ENCODE measurements around the gene TMEM191B. TPM values are rescaled to one million over a fixed set of nuclear protein-coding genes. Genes with fewer than 3 reads are reported as not detected.
"Not testable (repeated sequence)": the region's sequence is repeated elsewhere in the genome, so short reads cannot be mapped to it uniquely, and the experiment has no call there.

The TMEM191B gene
- total RNA-seq, 2 experiments from 2014 or later, result 2.4 to 4.3 TPM

DNA sequence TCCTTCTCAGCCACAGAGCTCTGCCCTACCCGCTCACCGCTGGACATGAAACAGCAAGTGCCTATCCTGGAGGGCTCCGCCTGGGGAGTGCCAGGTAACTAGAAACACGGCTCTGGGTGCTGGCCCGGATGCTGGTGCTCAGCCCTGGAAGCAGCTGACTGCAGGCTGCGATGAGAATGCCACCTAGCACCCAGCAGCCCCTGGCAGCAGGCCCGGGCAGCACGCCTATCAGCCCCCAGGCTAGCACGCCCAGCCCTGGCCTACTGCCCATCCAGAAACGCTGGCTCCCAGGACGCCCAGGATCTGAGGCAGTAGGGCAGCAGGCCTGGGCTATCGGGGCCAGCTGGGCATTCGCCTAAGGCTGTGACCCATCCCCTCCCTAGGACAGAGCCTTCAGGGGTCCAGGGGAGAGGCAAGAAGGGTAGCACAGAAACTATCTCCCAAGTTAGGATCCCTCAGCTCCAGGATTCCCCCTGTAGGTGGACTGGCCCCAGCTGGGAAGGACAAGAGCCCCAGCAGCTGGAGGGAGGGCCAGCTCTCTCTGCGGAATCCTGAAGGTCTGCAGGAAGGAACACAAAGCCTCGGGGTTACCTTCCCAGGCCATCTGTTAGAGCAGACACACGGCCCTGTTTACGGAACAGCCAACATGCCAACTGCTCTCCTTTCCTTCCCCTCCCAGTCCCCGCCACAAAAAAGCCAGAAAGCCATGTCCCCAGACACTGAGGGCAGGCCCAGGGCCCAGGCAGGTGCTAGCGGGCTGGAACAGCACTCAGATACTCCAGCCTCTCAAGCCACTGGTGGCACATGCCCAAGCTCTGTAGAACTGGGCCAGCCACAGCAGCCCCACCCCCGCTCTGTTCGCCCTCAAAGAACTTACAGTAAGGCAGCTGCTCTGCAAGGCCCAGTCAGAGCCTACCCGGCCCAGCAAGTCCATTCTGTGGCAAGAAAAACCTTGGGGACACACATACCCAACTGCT, 27.0 kb downstream of the TMEM191B start:
- H3K9me2 ChIP-seq (ENCODE audit: insufficient read depth, low read length); POLR2A ChIA-PET: not testable (repeated sequence)

DNA sequence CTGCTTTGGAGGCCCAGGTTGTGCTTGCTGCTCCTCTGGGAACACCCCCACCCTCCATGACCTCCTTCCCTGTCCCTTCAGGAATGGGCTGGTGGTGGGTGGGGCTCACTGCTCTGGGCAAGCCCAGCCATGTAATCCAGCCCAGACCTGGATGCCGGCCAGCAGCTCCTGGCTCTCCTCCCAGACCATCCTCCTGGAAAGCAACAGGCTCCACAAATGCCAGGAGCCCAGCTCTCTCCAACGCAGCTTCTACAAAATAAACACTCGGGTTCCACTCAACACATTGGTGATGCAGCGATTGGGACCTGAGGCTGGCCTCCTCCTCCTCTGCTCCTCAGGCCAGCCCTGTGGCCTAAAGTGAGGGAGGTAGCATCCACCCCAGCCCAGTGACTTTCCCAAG, 30.9 kb downstream of the TMEM191B start:
- H3K9me2 ChIP-seq (ENCODE audit: insufficient read depth, low read length); CTCF ChIA-PET (ENCODE audit: unreplicated experiment); H3K4me1 ChIP-seq (ENCODE audit: insufficient read depth, low read length, poor library complexity, severe bottlenecking); H3K4me3 ChIP-seq (ENCODE audit: low read depth, low read length, poor library complexity, severe bottlenecking); H3K36me3 ChIP-seq (ENCODE audit: insufficient read depth, low read length); H3K9me3 ChIP-seq (ENCODE audit: low read length); POLR2A ChIA-PET; intact Hi-C loops (cut with micrococcal nuclease; ENCODE audit: unreplicated experiment); DNase-seq (ENCODE audit: low spot score); H3K27ac ChIP-seq (ENCODE audit: low read depth, low read length, poor library complexity, severe bottlenecking); BruUV-seq (replicated peaks); H3K4me2 ChIP-seq (ENCODE audit: low read length); H2AFZ ChIP-seq (ENCODE audit: low read length); H3K79me2 ChIP-seq (ENCODE audit: insufficient read depth, low read depth, low read length); H4K20me1 ChIP-seq (ENCODE audit: insufficient read depth, low read length): not testable (repeated sequence)

More for the DNA sequence above, 27.0 kb downstream of the TMEM191B start:
- intact Hi-C loops (cut with micrococcal nuclease; ENCODE audit: unreplicated experiment); H3K4me1 ChIP-seq (ENCODE audit: insufficient read depth, low read length, poor library complexity, severe bottlenecking); H3K79me2 ChIP-seq (ENCODE audit: insufficient read depth, low read depth, low read length); H2AFZ ChIP-seq (ENCODE audit: low read length); H3K27ac ChIP-seq (ENCODE audit: low read depth, low read length, poor library complexity, severe bottlenecking); H4K20me1 ChIP-seq (ENCODE audit: insufficient read depth, low read length); H3K4me3 ChIP-seq (ENCODE audit: low read depth, low read length, poor library complexity, severe bottlenecking); BruUV-seq (replicated peaks); H3K4me2 ChIP-seq (ENCODE audit: low read length); H3K9me3 ChIP-seq (ENCODE audit: low read length); H3K36me3 ChIP-seq (ENCODE audit: insufficient read depth, low read length); DNase-seq (ENCODE audit: low spot score); CTCF ChIA-PET (ENCODE audit: unreplicated experiment): not testable (repeated sequence)

DNA sequence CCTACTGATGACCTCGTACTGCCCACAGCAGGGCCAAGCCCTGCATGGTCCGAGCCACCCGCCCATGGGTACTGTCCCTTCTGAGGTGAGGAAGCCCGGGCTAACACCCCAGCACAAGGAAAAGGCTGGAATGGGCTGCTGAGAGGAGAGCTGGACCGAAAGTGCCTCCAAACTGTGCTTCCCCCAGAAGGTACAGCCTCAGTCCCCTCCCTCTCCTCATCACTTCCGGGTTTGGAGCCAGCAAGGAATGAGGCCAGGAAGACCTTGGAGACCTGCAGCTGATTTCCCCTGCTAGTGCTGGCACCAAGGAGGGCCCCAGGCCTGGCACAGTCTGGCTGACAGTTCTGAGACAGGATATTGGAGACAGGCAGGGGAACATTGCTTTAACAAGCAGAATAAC, 31.3 kb downstream of the TMEM191B start:
- H2AFZ ChIP-seq (ENCODE audit: low read length); H4K20me1 ChIP-seq (ENCODE audit: insufficient read depth, low read length); intact Hi-C loops (cut with micrococcal nuclease; ENCODE audit: unreplicated experiment); H3K4me2 ChIP-seq (ENCODE audit: low read length); H3K9me3 ChIP-seq (ENCODE audit: low read length); H3K4me1 ChIP-seq (ENCODE audit: insufficient read depth, low read length, poor library complexity, severe bottlenecking); H3K79me2 ChIP-seq (ENCODE audit: insufficient read depth, low read depth, low read length); DNase-seq (ENCODE audit: low spot score); CTCF ChIA-PET (ENCODE audit: unreplicated experiment); H3K27ac ChIP-seq (ENCODE audit: low read depth, low read length, poor library complexity, severe bottlenecking); H3K36me3 ChIP-seq (ENCODE audit: insufficient read depth, low read length); BruUV-seq (replicated peaks); H3K4me3 ChIP-seq (ENCODE audit: low read depth, low read length, poor library complexity, severe bottlenecking); H3K9me2 ChIP-seq (ENCODE audit: insufficient read depth, low read length); POLR2A ChIA-PET: not testable (repeated sequence)

DNA sequence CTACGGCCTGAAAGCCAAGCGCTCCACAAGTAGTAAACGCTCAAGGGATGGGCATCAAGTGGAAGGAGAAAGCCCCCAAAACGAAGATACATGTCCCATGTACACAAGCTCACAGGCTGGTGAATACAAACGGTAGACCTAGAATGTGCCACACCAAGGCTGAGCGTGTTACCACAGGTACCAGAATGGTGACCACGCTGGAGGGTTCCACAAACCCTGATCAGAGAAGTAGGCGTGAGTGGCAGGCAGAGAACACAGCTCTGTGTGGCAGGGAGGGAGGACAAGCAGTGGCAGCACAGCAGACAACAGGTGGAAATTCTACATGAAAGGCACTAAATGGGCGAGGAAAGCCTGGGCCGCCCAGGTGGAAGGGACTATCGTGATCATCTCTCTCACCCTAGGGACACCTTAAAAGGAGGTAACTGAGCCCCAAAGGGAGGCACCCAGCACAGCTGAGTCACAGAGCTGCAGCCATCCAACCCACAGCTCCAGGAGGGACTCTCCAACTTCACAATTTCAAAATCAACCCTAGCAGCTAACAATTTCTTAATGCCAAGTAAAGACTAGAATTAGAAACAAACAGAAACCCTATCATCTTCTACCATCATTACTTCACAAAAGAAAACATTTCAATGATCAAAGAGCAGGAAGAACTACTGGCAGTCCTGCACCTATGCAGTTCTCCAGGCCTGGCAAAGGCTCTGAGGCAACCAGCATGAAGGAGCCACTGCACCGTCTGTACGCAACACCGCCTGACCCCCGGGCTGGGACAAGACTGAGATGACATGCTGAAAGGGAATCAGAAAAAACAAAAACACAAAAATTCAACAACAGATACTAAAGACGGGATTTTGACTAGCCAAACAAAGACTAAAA, 32.7 kb downstream of the TMEM191B start:
- H2AFZ ChIP-seq (ENCODE audit: low read length); H3K4me3 ChIP-seq (ENCODE audit: low read depth, low read length, poor library complexity, severe bottlenecking); DNase-seq (ENCODE audit: low spot score); POLR2A ChIA-PET; H3K27ac ChIP-seq (ENCODE audit: low read depth, low read length, poor library complexity, severe bottlenecking); H3K4me2 ChIP-seq (ENCODE audit: low read length); intact Hi-C loops (cut with micrococcal nuclease; ENCODE audit: unreplicated experiment); H3K9me2 ChIP-seq (ENCODE audit: insufficient read depth, low read length); H3K9me3 ChIP-seq (ENCODE audit: low read length); H4K20me1 ChIP-seq (ENCODE audit: insufficient read depth, low read length); CTCF ChIA-PET (ENCODE audit: unreplicated experiment); H3K36me3 ChIP-seq (ENCODE audit: insufficient read depth, low read length); H3K79me2 ChIP-seq (ENCODE audit: insufficient read depth, low read depth, low read length); H3K4me1 ChIP-seq (ENCODE audit: insufficient read depth, low read length, poor library complexity, severe bottlenecking); BruUV-seq (replicated peaks): not testable (repeated sequence)

DNA sequence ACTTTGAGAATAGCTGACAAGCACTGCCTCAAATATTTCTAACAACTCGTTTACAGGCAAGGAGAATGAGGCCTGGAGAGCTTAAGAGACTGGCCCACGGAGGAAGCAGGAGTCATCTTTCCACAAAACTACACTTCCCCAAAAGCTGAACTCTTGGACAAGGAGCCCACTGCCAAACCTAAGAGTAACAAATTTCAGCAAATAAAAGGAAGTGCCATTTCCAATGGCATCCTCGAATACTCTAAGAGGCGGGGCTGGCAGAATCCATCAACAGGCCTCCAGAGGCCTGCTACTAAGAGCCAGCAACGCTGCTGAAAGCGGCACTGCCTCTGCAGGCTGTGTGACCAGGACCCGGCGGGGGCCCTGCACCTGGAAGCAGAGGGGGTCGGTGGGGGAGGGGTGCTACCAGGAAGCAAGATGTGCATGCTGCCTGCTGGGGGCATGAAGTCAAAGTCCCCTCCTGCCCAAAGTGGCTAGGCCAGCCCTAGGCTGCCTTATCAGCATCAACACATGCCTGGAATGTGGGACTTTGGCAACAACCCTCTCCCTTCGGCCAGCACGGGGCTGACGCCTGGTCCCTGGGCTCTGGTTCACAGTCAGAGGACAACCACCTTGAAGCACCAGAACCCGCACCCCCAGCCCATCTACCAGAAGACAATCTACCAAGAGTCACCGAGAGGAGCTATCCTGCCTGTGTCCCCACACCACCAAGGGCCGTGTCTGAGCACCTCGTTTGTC, 43.1 kb downstream of the TMEM191B start:
- H3K4me3 ChIP-seq (ENCODE audit: low read depth, low read length, poor library complexity, severe bottlenecking); H3K9me3 ChIP-seq (ENCODE audit: low read length): not testable (repeated sequence)

More for the DNA sequence above, 43.1 kb downstream of the TMEM191B start:
- intact Hi-C loops (cut with micrococcal nuclease; ENCODE audit: unreplicated experiment); H2AFZ ChIP-seq (ENCODE audit: low read length); DNase-seq (ENCODE audit: low spot score); BruUV-seq (replicated peaks); H3K4me2 ChIP-seq (ENCODE audit: low read length); H3K9me2 ChIP-seq (ENCODE audit: insufficient read depth, low read length); POLR2A ChIA-PET; H3K79me2 ChIP-seq (ENCODE audit: insufficient read depth, low read depth, low read length); H3K36me3 ChIP-seq (ENCODE audit: insufficient read depth, low read length); H4K20me1 ChIP-seq (ENCODE audit: insufficient read depth, low read length); H3K27ac ChIP-seq (ENCODE audit: low read depth, low read length, poor library complexity, severe bottlenecking); CTCF ChIA-PET (ENCODE audit: unreplicated experiment); H3K4me1 ChIP-seq (ENCODE audit: insufficient read depth, low read length, poor library complexity, severe bottlenecking): not testable (repeated sequence)
